HG03571 (cell line): Measurements from ENCODE around the gene IL20RA.
A peak's percentile ranks its signal among the peaks of the same experiment; 100 is the strongest.
"Not testable (repeated sequence)": the region's sequence is repeated elsewhere in the genome, so short reads cannot be mapped to it uniquely, and the experiment has no call there.

Experiments used
- ATAC-seq: cut with Tn5 transposase; IDR thresholded peaks from one replicate; pipeline ENCODE4 v1.9.1; 2021; ENCODE audit not compliant: unreplicated experiment

Gene IL20RA

GRCh38 chr6:136973781-136974180 is 71.0 kb downstream of the IL20RA start:
- ATAC-seq = not testable (repeated sequence)

- no peak for ATAC-seq
Observed at GRCh38 chr6:136971609-136972008, 73.2 kb downstream of the IL20RA start.

GRCh38 chr6:136969930-136970329 is 74.8 kb downstream of the IL20RA start:
- no peak for ATAC-seq

GRCh38 chr6:136969433-136969832 is 75.3 kb downstream of the IL20RA start:
- no peak for ATAC-seq

- ATAC-seq = no peak
Observed at GRCh38 chr6:136968837-136969236, 75.9 kb downstream of the IL20RA start.

- ATAC-seq = peak; percentile 83
Observed at GRCh38 chr6:136967876-136968752, 76.7 kb downstream of the IL20RA start.

GRCh38 chr6:136964398-136964797 is 80.4 kb downstream of the IL20RA start:
- no peak for ATAC-seq

- ATAC-seq = no peak
Observed at GRCh38 chr6:136963259-136963658, 81.5 kb downstream of the IL20RA start.

GRCh38 chr6:136962661-136963060 is 82.1 kb downstream of the IL20RA start:
- ATAC-seq = no peak

- no peak for ATAC-seq
Observed at GRCh38 chr6:136961848-136962247, 82.9 kb downstream of the IL20RA start.

- ATAC-seq = no peak
Observed at GRCh38 chr6:136960781-136961180, 84.0 kb downstream of the IL20RA start.

GRCh38 chr6:136959935-136960334 is 84.8 kb downstream of the IL20RA start:
- not testable (repeated sequence) for ATAC-seq

GRCh38 chr6:136959471-136959891 is 85.3 kb downstream of the IL20RA start:
- no peak for ATAC-seq

- ATAC-seq = no peak
Observed at GRCh38 chr6:136958168-136958567, 86.6 kb downstream of the IL20RA start.

GRCh38 chr6:136956590-136957544 is 87.9 kb downstream of the IL20RA start:
- ATAC-seq = no peak

- ATAC-seq = no peak
Observed at GRCh38 chr6:136955123-136955522, 89.6 kb downstream of the IL20RA start.

- no peak for ATAC-seq
Observed at GRCh38 chr6:136952714-136953260, 92.0 kb downstream of the IL20RA start.

GRCh38 chr6:136950436-136951126 is 94.2 kb downstream of the IL20RA start:
- no peak for ATAC-seq
